Neural cell (in vitro differentiated cells): Measurements from ENCODE around the gene CUX1.

Experiments
- CTCF ChIP-seq: fragments of 450-650 bp; IDR thresholded peaks from 2 replicates; pipeline ENCODE4 v1.5.1; 2014; ENCODE audit warnings: antibody characterized with exemption, mild to moderate bottlenecking, moderate library complexity; ENCODE audit not compliant: poor library complexity, severe bottlenecking
- EP300 ChIP-seq: fragments of 450-650 bp; conservative IDR thresholded peaks from 2 replicates; pipeline ENCODE4 v1.6.1; 2014; ENCODE audit warnings: antibody characterized with exemption, mild to moderate bottlenecking, moderate library complexity; ENCODE audit not compliant: poor library complexity, severe bottlenecking
- EZH2 ChIP-seq: fragments of 200-600, 300-800 bp; shearing (Covaris generic), sonication (generic); IDR thresholded peaks from 2 replicates; pipeline ENCODE4 v1.6.1; 2014; ENCODE audit warnings: antibody characterized with exemption, low read length, borderline replicate concordance, mild to moderate bottlenecking; ENCODE audit not compliant: insufficient read depth, poor library complexity, severe bottlenecking
- POLR2AphosphoS5 ChIP-seq: IDR thresholded peaks from 2 replicates; pipeline ENCODE4 v1.6.1; 2012
- RAD21 ChIP-seq: fragments of 450-650 bp; conservative IDR thresholded peaks from 2 replicates; pipeline ENCODE4 v1.6.1; 2014; ENCODE audit warnings: antibody characterized with exemption, mild to moderate bottlenecking, moderate library complexity
- SMC3 ChIP-seq: fragments of 450-650 bp; conservative IDR thresholded peaks from 2 replicates; pipeline ENCODE4 v1.6.1; 2014; ENCODE audit warnings: antibody characterized with exemption, mild to moderate bottlenecking, moderate library complexity; ENCODE audit not compliant: poor library complexity

GRCh38 chr7:102214477-102215072 lies 397.1 kb downstream of the CUX1 start:
- TF ChIP-seq POLR2AphosphoS5, result no peak
- TF ChIP-seq CTCF, result no peak
- no peak for TF ChIP-seq SMC3
- TF ChIP-seq EZH2, result no peak
- TF ChIP-seq EP300, result no peak
- no peak for TF ChIP-seq RAD21
